Epidermal melanocyte (primary cell): ENCODE data around the gene INKA2.
"Not testable (repeated sequence)": the region's sequence is repeated elsewhere in the genome, so short reads cannot be mapped to it uniquely, and the experiment has no call there.

Experiments used
- DNase-seq: peaks from one replicate; pipeline ENCODE4 v3.0.0; 2011; ENCODE audit warnings: low spot score; ENCODE audit not compliant: insufficient read length

INKA2 gene

DNA sequence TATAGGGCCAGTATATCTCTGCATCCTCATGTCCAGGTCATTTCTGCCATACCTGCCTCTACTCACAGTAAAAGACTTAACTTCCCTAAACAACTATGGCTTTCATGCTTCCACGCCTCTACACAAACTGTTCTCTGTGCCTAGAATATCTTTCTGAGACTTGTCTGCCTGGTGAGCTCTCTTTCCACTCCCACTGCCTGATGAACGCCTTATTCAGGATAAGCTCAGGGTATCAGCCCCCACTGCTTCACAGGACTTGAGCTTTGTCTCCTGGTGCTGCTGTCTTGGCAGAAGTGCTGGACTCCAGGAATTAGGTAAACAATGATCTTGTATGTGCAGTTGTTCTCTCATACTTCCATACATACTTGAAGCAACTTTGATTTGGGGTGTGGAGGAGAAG lies 11.7 kb upstream of the INKA2 start:
- DNase-seq, result no peak

GRCh38 chr1:111749628-111750027 lies 10.4 kb upstream of the INKA2 start:
- DNase-seq, result no peak

DNA sequence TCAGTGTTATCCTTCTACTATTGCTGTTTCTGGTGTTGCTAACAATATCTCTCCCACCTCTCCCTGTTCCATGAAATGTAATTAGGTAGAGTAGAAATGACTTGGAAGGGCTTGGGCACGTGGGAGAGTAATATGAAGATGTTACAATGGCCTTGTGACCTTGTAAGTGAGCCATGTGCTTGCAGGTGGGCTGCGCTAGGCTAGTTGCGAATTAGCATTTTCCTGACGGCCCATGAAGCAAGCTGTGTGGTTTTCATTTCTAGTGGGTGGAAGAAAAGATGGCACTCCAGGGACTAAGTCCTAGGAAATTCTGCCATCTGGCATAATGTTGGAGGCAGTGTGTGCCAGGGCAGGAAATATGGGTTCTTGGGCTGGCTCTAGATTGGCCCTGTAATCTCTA lies 8.8 kb upstream of the INKA2 start:
- no peak for DNase-seq

GRCh38 chr1:111747282-111747734 lies 8.1 kb upstream of the INKA2 start:
- no peak for DNase-seq

GRCh38 chr1:111746614-111746999 lies 7.4 kb upstream of the INKA2 start:
- no peak for DNase-seq

DNA sequence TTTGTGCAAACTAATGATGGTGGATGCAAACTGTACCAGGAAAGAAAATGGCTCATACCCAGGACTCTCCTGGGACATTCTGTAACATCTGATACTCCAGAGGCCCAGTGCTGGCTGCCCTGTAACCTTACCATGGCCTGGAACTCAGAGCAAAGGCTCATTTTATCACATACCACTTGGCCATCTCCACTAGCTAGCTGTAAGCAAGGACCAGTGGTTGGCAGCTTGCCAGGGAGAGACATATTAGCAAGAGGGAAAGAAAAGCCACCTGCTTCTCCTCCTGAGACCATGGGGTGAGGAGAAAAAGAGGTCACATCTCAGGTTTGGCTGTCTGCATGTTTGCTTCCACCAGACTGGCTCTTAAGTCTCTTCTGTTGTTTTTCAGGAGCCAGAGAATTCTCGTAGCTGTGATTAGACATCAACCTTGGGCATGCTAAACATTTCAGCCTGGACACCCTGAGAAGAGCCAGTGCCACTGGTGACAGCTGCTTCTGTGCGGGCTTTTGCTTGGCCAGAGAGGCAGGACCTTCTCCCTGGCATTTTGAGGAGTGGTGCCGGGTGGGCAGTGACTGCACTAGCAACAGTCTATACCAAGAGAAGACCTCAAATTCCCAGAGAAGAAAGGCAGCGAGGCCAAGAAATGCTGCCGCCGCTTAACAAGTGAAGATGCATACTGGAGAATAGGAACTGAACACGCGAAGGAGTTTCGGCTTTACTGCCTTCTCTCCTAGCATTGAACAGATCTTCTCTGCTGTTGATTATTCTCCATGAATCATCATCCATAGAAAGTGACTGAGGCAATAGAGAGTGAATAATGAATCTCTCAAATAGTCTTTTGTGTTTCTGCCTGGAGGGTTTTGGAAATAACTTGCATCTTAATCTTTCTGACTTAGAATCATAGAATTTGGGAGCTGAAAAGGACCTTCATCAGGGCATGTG lies 6.7 kb upstream of the INKA2 start:
- DNase-seq, result no peak

DNA sequence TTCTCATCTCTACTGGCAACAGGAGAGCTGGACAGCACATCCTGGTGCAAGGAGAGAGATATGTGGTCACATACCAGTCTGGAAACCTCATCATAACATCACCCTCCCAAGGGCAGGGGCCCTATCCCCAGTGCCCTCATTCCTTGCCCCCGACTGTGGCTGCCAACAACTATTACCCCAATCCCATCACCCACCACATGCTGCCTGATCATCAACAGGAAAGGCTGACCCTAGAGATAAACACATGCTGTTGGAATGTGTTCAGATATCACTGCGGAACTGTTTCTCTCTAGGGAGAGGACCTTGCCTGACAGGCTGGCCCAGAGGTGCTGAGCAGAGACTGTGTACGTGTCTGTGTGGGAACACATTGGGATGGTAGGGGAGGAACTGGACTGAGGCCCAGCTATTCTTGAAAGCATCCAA lies 4.5 kb upstream of the INKA2 start:
- DNase-seq, result no peak

GRCh38 chr1:111742938-111743549 lies 3.8 kb upstream of the INKA2 start:
- DNase-seq, result no peak

DNA sequence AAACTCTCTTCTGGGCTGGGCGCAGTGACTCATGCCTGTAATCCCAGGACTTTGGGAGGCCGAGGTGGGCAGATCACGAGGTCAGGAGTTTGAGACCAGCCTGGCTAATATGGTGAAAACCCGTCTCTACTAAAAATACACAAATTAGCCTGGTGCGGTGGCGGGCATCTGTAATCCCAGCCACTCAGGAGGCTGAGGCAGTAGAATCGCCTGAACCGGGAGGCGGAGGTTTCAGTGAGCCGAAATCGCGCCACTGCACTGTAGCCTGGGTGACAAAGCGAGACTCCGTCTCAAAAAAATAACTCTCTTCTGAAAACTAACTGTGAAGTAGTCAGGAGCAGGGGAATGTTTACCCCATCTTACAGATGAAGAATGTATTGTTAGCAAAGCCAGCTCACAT lies 3.1 kb upstream of the INKA2 start:
- DNase-seq, result not testable (repeated sequence)

DNA sequence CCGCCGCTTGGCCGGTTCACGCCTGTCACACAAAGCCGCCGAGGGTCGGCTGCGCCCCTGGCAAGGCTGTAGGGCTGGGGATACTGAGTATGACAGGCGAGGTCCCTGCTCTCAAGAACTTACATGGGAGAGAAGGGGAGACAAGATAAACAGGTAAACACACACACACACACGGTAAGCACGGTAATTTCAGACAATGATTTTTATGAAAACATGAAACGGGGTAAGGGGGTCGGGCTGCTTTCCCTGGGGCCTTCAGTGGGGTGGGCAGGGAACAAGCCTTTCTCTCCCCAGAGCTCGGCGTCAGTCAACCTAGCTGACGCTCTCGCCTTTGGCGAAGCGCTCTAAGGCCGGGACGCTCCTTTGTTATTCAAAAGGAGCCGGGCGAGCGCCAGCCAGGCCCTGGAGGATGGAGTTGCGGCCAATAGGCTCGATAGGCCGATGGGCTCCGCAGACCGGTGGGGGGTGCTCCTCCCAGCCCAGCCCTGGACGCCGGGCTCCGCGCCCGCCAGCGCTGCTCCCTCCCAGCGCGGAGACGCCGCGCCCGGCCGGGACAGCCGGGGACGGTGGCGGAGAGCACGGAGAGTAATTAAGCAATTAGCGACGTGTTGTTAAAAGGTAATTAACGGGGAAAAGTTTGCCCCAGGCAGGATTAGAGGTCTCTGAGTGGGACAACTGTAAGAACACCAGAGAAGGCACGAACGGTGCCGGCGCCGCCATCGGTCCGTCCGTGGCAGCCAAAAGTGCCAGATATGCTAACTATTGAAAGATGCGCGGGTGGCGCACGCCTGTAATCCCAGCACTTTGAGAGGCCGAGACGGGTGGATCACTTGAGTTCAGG lies 950 bp upstream of the INKA2 start:
- DNase-seq, result no peak

DNA sequence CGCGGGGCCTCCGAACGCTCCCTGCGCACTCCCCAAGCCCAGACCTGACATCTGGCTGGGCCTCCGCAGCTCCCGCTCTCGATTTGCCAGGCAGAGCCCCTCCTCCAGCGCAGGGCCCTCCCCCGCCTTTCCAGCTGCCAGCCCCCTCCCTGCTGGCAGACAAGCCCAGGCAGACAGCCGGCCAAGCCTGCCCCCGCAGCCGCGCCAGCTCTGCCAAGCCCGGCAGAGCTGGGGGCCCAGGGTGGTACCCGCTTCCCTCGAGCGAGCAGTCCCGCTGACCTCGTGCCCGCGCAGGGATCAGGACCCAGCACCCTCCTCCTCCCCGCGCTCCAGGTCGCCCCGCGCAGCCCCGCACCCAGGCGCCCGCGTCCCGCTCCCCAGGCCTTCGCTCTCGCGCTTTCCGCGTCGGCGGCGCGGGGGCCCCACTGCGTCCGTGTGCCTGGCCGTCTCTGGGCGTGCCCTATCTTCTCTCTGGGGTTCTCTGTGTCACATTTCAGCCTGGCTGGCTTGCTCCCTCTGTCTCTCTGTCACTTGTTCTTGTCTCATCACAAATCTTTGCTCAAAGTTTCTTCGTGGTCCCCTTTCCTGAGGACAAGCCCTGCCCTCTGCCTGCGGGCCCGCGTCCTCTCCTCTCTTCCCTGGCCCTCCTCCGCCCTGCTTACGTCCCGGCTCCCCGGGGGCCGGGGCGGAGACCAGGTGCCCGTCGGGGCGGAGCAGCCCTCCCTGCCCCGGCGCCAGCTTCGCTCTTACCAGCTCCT lies 580 bp downstream of the INKA2 start:
- no peak for DNase-seq

DNA sequence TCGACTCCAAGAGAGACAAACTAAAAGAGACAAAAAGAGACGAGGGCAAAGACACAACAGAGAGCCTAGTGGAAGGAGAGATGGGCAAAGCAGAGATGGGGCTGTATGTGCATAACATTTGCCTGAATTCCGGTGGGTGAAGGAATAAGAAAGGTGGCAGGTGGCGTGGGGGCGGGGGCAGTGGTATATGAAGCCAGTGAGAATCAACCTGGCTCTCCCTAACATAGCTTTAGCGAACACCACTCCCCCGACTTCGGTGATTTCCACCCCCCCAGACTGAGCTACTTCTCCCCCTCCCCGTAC lies 1.1 kb downstream of the INKA2 start:
- no peak for DNase-seq

- no peak for DNase-seq
These were observed 1.7 kb downstream of the INKA2 start for GRCh38 chr1:111737216-111738132.

GRCh38 chr1:111736548-111737215 lies 2.5 kb downstream of the INKA2 start:
- DNase-seq, result no peak

DNA sequence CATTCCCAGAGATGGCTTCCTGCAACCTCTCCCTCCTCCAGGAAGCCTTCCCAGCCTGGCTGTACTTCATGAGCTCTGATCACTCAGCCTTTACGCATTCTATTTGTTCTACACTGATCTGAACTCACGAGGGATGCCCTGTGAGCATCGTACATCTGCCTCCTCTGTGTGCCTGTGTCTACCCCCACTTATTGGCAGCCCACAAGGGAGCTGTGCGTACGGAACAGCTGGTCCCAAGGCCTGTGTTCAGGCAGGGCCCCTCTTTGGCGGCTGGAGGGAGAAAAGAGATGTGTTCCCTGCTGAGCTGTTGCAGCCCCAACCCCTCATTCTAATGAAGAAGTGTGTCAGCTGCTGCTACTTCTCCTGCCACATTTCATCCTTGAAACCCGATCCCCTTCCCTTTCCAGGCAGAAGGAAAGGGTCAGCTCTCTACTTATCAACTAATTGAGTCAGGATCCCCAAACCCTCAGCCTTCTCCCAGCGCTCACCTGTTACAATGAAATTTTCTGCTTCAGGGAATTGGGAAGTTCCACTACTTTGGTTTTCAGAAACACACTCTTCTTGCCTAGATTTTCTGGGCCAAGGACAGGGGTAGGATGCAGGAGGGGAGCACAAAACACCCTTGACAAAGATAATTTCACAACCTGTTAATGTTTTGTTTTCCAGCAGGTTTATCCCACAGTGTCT lies 3.2 kb downstream of the INKA2 start:
- no peak for DNase-seq

- DNase-seq, result no peak
These were observed 3.9 kb downstream of the INKA2 start for GRCh38 chr1:111735321-111735720.

- DNase-seq, result no peak
These were observed 4.3 kb downstream of the INKA2 start for GRCh38 chr1:111734856-111735255.

GRCh38 chr1:111734426-111734825 lies 4.8 kb downstream of the INKA2 start:
- DNase-seq, result no peak

DNA sequence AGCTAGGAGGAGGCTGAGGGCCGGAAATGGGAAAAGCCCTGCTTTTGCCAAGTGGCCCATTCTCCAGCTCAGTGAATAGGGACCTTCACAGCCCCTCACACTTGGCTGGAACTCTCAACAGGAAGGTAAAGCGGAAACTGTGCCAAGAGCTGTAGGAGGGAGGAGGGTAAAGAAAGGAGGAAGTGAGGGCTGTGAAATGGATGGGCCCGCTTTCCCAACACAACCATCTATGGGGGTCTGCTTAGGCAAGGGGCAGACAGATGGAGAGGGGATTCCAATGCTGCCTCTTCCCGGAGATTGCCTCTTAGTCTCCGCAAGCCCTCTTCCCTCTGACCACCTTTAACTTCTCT lies 5.2 kb downstream of the INKA2 start:
- no peak for DNase-seq
